HFF-Myc (cell line): Measurements from ENCODE around the gene GDI2.

Experiments
- DNase-seq: peaks from one replicate; pipeline ENCODE4 v3.0.0-alpha.2; 2011; ENCODE audit warnings: low read depth; ENCODE audit errors: extremely low read depth
- H3K4me3 ChIP-seq: replicated peaks from 2 replicates; pipeline ENCODE4 v1.5.1; 2011; ENCODE audit warnings: low read depth, mild to moderate bottlenecking, control low read depth, low read length
- CTCF ChIP-seq: IDR thresholded peaks from 2 replicates; pipeline ENCODE4 v1.5.1; 2012; ENCODE audit warnings: mild to moderate bottlenecking, low read depth, low read length, control low read depth; ENCODE audit errors: missing control alignments

GDI2 gene

GRCh38 chr10:5761220-5761619 lies 52.0 kb downstream of the GDI2 start:
- no peak for TF ChIP-seq CTCF

DNA sequence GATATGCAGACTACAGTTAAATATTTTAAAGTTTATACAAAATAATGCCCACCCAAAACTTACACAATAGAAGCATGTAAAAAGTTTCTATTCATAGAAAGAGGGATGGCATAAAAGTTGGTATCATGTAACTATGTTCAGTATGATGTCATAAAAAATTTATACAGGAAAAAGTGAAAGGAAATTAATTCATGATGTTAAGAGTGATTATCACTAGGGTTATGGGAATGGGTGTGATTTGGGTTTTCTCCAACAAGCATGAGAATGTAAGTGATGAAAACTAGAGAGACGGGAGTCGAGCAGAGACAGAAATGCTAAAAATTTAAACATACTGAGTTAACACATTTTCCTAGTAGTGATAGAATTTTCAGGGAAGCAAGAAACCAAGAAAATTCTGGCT lies 52.7 kb downstream of the GDI2 start:
- DNase-seq, result no peak
- H3K4me3 ChIP-seq, result no peak overlapping the region
- no peak for TF ChIP-seq CTCF

More at GRCh38 chr10:5761220-5761619, 52.0 kb downstream of the GDI2 start:
- DNase-seq, result no peak
- H3K4me3 ChIP-seq, result no peak overlapping the region

- TF ChIP-seq CTCF, result no peak
- H3K4me3 ChIP-seq, result no peak overlapping the region
- DNase-seq, result no peak
Measured at GRCh38 chr10:5758927-5759326, 54.3 kb downstream of the GDI2 start.

DNA sequence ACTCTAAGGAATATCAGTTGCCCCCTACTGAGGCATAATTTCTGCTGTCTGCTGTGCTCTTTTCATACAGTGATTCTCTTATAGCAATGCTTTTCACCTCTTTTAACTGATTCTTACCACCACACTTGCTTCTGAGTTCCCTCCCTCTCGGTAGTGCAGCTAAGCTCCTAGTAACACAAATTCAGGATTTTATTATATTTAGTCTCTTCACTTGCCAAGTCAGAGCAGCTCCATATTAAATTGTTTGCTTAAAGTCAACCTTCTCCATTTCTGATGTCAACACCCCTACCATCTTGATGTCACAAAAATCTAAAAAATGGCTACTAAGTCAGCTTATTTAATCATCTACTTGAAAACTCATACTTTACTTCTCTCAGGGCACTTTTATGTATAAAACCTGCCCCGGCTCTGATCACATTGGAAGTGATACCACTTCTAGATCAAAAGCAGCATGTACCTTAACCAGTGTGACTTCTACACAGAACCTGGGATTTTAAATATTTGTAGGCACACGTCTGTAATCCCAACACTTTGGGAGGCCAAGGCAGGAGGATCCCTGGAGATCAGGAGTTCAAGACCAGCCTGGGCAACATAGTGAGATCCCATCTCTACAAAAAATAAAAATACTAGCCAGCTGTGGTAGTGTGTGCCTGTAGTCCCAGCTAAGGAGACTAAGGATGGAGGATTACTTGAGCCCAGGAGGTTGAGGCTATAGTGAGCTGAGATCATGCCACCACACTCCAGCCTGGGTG lies 55.3 kb downstream of the GDI2 start:
- no peak overlapping the region for H3K4me3 ChIP-seq
- no peak for TF ChIP-seq CTCF
- DNase-seq, result no peak

- DNase-seq, result no peak
- H3K4me3 ChIP-seq, result no peak overlapping the region
- TF ChIP-seq CTCF, result no peak
Measured at GRCh38 chr10:5752301-5752871, 60.8 kb downstream of the GDI2 start.

DNA sequence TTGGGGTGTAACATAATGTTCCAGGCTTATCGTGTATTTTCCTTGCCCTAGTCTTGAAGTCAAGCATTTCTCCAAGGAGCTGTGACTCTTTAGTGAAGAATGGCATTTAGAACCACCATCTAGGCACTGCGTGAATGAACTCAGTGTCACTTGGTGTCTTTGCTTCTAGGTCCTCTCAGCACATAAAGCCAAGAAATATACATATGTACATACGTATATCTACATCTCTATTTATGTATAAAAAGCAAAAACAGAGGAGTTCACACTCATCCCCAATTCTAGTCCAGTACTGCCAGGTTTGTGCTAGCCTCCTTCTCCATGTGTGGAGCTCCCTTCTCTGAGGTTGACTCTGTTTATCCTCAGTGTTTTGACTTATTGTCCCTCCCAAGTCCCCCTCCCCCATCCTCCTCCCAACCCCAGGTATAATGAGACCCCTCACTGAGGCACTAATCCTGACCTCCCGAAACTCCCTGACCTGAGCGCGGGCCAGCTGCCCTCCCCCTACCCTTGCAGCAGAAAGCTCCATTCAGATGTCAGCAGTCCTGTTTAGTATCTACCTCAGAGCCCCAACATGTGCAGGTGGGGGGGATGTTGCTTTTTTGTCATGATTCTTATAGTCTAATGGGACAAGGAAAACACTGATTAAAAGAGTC lies 61.5 kb downstream of the GDI2 start:
- no peak overlapping the region for H3K4me3 ChIP-seq
- no peak for DNase-seq
- no peak for TF ChIP-seq CTCF
